ENCODE results near the gene DLEC1. TPM values are rescaled to one million over a fixed set of nuclear protein-coding genes. Genes with fewer than 3 reads are reported as not detected.

The DLEC1 gene
- total RNA-seq, 1 experiment from 2014 or later, result 0.81 TPM

DNA sequence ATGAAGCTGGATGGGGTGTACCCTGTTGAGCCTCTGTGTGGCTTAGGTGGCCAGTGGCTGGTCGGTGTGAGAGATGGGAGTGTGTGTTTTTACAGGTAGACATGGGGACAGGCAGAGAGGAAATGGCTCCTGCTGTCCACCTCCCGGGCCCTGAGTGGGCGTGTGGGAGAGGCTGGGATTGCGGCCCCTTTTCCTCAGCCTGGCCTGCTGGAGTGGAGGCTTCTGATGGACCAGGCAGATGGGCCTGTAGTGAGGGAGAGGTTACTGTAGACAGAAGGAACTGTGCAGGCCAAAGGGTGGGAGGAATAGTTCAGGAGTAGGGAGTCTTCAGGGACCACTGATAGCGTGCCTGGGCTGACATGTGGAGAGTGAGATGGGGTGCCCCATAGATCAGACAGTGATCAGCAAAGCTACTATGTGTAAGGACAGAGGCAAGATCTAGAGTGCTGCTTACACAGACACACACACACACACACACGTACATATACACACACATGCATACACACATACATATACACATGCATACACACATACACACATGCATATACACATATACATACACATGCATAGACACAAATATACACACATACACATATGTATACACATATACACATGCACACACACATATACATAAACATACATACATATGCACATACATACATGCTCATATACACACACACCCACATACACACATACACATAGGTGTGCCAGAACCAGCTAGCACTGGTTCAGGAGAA is 71.5 kb downstream of the DLEC1 start:
- DNase-seq (ENCODE audit: low spot score) (no peak), ATAC-seq (no peak)
- ChIA-PET CTCF (interaction anchor here (0.6 kb wide), 1 partner anchor 81 kb away, joined by 3 read pairs; the partner anchor contains the start of gene PLCD1), POLR2A (no interaction called here)
- Mint-ChIP-seq H3K27me3 (ENCODE audit: low read depth) (no peaks in the 10 kb centered on the region; the same call in 1 of the 2 replicates), H3K4me1 (no peaks in the 10 kb centered on the region), H3K4me3 (no peak overlapping the region), H3K36me3 (0 out of 2 replicates have a peak, but pooled peaks cover 4% of the 10 kb centered on the region), H3K9me3 (peaks cover 5% of the 10 kb centered on the region), H3K27ac (no peak overlapping the region)
- no peak for TF ChIP-seq CDX4 (CRISPR knock-in tag; IDR thresholded peaks at IDR 0.05; ENCODE audit: borderline replicate concordance)
- TF ChIP-seq CBFB (CRISPR knock-in tag; IDR thresholded peaks at IDR 0.05; ENCODE audit: low read depth), result no peak
- TF ChIP-seq, protein P1, sequence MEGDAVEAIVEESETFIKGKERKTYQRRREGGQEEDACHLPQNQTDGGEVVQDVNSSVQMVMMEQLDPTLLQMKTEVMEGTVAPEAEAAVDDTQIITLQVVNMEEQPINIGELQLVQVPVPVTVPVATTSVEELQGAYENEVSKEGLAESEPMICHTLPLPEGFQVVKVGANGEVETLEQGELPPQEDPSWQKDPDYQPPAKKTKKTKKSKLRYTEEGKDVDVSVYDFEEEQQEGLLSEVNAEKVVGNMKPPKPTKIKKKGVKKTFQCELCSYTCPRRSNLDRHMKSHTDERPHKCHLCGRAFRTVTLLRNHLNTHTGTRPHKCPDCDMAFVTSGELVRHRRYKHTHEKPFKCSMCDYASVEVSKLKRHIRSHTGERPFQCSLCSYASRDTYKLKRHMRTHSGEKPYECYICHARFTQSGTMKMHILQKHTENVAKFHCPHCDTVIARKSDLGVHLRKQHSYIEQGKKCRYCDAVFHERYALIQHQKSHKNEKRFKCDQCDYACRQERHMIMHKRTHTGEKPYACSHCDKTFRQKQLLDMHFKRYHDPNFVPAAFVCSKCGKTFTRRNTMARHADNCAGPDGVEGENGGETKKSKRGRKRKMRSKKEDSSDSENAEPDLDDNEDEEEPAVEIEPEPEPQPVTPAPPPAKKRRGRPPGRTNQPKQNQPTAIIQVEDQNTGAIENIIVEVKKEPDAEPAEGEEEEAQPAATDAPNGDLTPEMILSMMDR (IDR thresholded peaks at IDR 0.05), result no peak
- TF ChIP-seq, protein P2, sequence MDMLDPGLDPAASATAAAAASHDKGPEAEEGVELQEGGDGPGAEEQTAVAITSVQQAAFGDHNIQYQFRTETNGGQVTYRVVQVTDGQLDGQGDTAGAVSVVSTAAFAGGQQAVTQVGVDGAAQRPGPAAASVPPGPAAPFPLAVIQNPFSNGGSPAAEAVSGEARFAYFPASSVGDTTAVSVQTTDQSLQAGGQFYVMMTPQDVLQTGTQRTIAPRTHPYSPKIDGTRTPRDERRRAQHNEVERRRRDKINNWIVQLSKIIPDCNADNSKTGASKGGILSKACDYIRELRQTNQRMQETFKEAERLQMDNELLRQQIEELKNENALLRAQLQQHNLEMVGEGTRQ (CRISPR knock-in tag; IDR thresholded peaks at IDR 0.05), result no peak
- TF ChIP-seq, protein P3, sequence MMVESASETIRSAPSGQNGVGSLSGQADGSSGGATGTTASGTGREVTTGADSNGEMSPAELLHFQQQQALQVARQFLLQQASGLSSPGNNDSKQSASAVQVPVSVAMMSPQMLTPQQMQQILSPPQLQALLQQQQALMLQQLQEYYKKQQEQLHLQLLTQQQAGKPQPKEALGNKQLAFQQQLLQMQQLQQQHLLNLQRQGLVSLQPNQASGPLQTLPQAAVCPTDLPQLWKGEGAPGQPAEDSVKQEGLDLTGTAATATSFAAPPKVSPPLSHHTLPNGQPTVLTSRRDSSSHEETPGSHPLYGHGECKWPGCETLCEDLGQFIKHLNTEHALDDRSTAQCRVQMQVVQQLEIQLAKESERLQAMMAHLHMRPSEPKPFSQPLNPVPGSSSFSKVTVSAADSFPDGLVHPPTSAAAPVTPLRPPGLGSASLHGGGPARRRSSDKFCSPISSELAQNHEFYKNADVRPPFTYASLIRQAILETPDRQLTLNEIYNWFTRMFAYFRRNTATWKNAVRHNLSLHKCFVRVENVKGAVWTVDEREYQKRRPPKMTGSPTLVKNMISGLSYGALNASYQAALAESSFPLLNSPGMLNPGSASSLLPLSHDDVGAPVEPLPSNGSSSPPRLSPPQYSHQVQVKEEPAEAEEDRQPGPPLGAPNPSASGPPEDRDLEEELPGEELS (CRISPR knock-in tag; IDR thresholded peaks at IDR 0.05), result no peak
- no peak for TF ChIP-seq RELA (CRISPR knock-in tag; IDR thresholded peaks at IDR 0.05; ENCODE audit: borderline replicate concordance)
- TF ChIP-seq ZNF317 (CRISPR knock-in tag; IDR thresholded peaks at IDR 0.05; ENCODE audit: borderline replicate concordance, low read depth), result no peak
- TF ChIP-seq ETV6 (CRISPR knock-in tag; IDR thresholded peaks at IDR 0.05), result no peak
- TF ChIP-seq, protein P4, sequence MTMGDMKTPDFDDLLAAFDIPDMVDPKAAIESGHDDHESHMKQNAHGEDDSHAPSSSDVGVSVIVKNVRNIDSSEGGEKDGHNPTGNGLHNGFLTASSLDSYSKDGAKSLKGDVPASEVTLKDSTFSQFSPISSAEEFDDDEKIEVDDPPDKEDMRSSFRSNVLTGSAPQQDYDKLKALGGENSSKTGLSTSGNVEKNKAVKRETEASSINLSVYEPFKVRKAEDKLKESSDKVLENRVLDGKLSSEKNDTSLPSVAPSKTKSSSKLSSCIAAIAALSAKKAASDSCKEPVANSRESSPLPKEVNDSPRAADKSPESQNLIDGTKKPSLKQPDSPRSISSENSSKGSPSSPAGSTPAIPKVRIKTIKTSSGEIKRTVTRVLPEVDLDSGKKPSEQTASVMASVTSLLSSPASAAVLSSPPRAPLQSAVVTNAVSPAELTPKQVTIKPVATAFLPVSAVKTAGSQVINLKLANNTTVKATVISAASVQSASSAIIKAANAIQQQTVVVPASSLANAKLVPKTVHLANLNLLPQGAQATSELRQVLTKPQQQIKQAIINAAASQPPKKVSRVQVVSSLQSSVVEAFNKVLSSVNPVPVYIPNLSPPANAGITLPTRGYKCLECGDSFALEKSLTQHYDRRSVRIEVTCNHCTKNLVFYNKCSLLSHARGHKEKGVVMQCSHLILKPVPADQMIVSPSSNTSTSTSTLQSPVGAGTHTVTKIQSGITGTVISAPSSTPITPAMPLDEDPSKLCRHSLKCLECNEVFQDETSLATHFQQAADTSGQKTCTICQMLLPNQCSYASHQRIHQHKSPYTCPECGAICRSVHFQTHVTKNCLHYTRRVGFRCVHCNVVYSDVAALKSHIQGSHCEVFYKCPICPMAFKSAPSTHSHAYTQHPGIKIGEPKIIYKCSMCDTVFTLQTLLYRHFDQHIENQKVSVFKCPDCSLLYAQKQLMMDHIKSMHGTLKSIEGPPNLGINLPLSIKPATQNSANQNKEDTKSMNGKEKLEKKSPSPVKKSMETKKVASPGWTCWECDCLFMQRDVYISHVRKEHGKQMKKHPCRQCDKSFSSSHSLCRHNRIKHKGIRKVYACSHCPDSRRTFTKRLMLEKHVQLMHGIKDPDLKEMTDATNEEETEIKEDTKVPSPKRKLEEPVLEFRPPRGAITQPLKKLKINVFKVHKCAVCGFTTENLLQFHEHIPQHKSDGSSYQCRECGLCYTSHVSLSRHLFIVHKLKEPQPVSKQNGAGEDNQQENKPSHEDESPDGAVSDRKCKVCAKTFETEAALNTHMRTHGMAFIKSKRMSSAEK (CRISPR knock-in tag; IDR thresholded peaks at IDR 0.05; ENCODE audit: borderline replicate concordance), result no peak
- TF ChIP-seq SP1 (CRISPR knock-in tag; conservative IDR thresholded peaks at IDR 0.05), result no peak
- TF ChIP-seq PRRX2 (CRISPR knock-in tag; IDR thresholded peaks at IDR 0.05), result no peak
- TF ChIP-seq ZNF281 (CRISPR knock-in tag; IDR thresholded peaks at IDR 0.05), result no peak
- TF ChIP-seq ZMAT4 (CRISPR knock-in tag; IDR thresholded peaks at IDR 0.05), result no peak
- TF ChIP-seq IRF1 (CRISPR knock-in tag; IDR thresholded peaks at IDR 0.05), result no peak
- TF ChIP-seq JAZF1 (CRISPR knock-in tag; IDR thresholded peaks at IDR 0.05), result no peak
- no peak for TF ChIP-seq GRHL2 (CRISPR knock-in tag; IDR thresholded peaks at IDR 0.05; ENCODE audit: insufficient replicate concordance, severe bottlenecking)
- TF ChIP-seq USF1 (CRISPR knock-in tag; IDR thresholded peaks at IDR 0.05), result no peak
- TF ChIP-seq OVOL2 (CRISPR knock-in tag; IDR thresholded peaks at IDR 0.05; ENCODE audit: borderline replicate concordance), result no peak
- TF ChIP-seq, protein P5, sequence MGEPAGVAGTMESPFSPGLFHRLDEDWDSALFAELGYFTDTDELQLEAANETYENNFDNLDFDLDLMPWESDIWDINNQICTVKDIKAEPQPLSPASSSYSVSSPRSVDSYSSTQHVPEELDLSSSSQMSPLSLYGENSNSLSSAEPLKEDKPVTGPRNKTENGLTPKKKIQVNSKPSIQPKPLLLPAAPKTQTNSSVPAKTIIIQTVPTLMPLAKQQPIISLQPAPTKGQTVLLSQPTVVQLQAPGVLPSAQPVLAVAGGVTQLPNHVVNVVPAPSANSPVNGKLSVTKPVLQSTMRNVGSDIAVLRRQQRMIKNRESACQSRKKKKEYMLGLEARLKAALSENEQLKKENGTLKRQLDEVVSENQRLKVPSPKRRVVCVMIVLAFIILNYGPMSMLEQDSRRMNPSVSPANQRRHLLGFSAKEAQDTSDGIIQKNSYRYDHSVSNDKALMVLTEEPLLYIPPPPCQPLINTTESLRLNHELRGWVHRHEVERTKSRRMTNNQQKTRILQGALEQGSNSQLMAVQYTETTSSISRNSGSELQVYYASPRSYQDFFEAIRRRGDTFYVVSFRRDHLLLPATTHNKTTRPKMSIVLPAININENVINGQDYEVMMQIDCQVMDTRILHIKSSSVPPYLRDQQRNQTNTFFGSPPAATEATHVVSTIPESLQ (CRISPR knock-in tag; IDR thresholded peaks at IDR 0.05), result no peak

All from WTC11 (cell line).